Liver (tissue), 9 donors: ENCODE measurements around the gene NPY4R. TPM values are rescaled to one million over a fixed set of nuclear protein-coding genes. Genes with fewer than 3 reads are reported as not detected.
"Not testable (repeated sequence)": the region's sequence is repeated elsewhere in the genome, so short reads cannot be mapped to it uniquely, and the experiment has no call there.

ENCODE experiments used
- DNase-seq: peaks from one replicate; pipeline ENCODE4 v3.0.0-alpha.2; 2017; ENCODE audit warnings: low spot score
- H3K27ac ChIP-seq, 2 donors: one replicate each; pipeline ENCODE4 v1.7.0; 2013; ENCODE audit warnings: inconsistent platforms in 2 of 2, low read length in 2 of 2, control low read depth in 1 of 2, low read depth in 1 of 2, mild to moderate bottlenecking in 1 of 2
- H3K27me3 ChIP-seq, 4 donors: one replicate each; pipeline versions ENCODE4 v1.6.1 to v1.7.0; 2013; ENCODE audit warnings: low read length in 3 of 4, inconsistent platforms in 1 of 4, mild to moderate bottlenecking in 1 of 4, moderate library complexity in 1 of 4; ENCODE audit not compliant: control insufficient read depth in 4 of 4, insufficient read depth in 4 of 4
- H3K36me3 ChIP-seq, 4 donors: one replicate each; pipeline versions ENCODE4 v1.6.1 to v1.7.0; 2013; ENCODE audit warnings: low read length in 3 of 4, mild to moderate bottlenecking in 3 of 4, low read depth in 1 of 4, moderate library complexity in 1 of 4; ENCODE audit not compliant: control insufficient read depth in 4 of 4, insufficient read depth in 3 of 4
- H3K4me1 ChIP-seq, 4 donors: one replicate each; pipeline versions ENCODE4 v1.6.1 to v1.7.0; 2013; ENCODE audit warnings: low read length in 3 of 4, mild to moderate bottlenecking in 3 of 4, moderate library complexity in 1 of 4; ENCODE audit not compliant: control insufficient read depth in 4 of 4, insufficient read depth in 4 of 4
- H3K4me3 ChIP-seq, 3 donors: one replicate each; pipeline versions ENCODE4 v1.6.1 to v1.7.0; 2013; ENCODE audit warnings: low read length in 3 of 3, control low read depth in 1 of 3, low read depth in 1 of 3, mild to moderate bottlenecking in 1 of 3
- H3K9ac ChIP-seq, 2 donors: one replicate each; pipeline ENCODE4 v1.7.0; 2013; ENCODE audit warnings: low read length in 2 of 2, mild to moderate bottlenecking in 2 of 2, moderate library complexity in 2 of 2, control low read depth in 1 of 2, low read depth in 1 of 2
- H3K9me3 ChIP-seq, 4 donors: one replicate each; pipeline versions ENCODE4 v1.6.1 to v1.7.0; 2013; ENCODE audit warnings: low read length in 3 of 4; ENCODE audit not compliant: control insufficient read depth in 4 of 4
- RAD21 ChIP-seq, 2 donors: IDR thresholded peaks; 2 replicates each; pipeline ENCODE4 v1.6.1; 2016; ENCODE audit warnings: antibody characterized with exemption in 2 of 2, mild to moderate bottlenecking in 2 of 2
- WGBS: extraction: QIAGEN DNeasy Blood & Tissue Kit; methylation state at CpG from one replicate; pipeline ENCODE4 v1.1.7; 2013; 5-methylcytosine and 5-hydroxymethylcytosine counted together
- polyA plus RNA-seq, 2 donors: library from polyadenylated mRNA; stranded (reverse) in 1 of 2; unstranded in 1 of 2; fragments of 200-250 nt in 1 of 2; fragments of >200 nt in 1 of 2; fragmentation: Nextera tagmentation in 1 of 2; extraction: Ambion mirVana in 1 of 2; gene quantifications; one replicate each; pipeline versions ENCODE4 v1.2.1 to v1.2.3, GENCODE V29; 2013 to 2015
- total RNA-seq, 2 donors: library from RNA; depleted of rRNA; stranded (reverse); fragments of >200 nt; gene quantifications; one replicate each; pipeline ENCODE4 v1.2.3, GENCODE V29; 2014
- TF ChIP-seq, protein P1 (sequence below): fragments of 150-350 bp; IDR thresholded peaks from 2 replicates; pipeline ENCODE4 v1.5.1; 2017; ENCODE audit warnings: improper control_type of control experiment, low read depth, low read length; ENCODE audit not compliant: missing input control
- donor health status: healthy.
- donor health status: healthy.
- donor health status: healthy.
- donor health status: healthy.
- donor health status: healthy.

Gene NPY4R
- total and polyA plus RNA-seq, 4 donors: not detected

- H3K4me3 ChIP-seq, H3K27ac ChIP-seq, H3K9me3 ChIP-seq, H3K9ac ChIP-seq, DNase-seq, H3K4me1 ChIP-seq, H3K36me3 ChIP-seq, H3K27me3 ChIP-seq: not testable (repeated sequence)
- whole genome bisulfite sequencing: no CpG with 5 or more reads among the region's 1 CpG
Measured at GRCh38 chr10:46470134-46470533, 4.4 kb upstream of the NPY4R start.

GRCh38 chr10:46468119-46468809 lies 2.5 kb upstream of the NPY4R start:
- not testable (repeated sequence) for H3K27me3 ChIP-seq, H3K4me1 ChIP-seq, H3K36me3 ChIP-seq, H3K9me3 ChIP-seq, H3K27ac ChIP-seq, DNase-seq, H3K9ac ChIP-seq, H3K4me3 ChIP-seq
- WGBS: 57% methylated on average over 1 of the region's 4 CpGs
- TF ChIP-seq, protein P1, sequence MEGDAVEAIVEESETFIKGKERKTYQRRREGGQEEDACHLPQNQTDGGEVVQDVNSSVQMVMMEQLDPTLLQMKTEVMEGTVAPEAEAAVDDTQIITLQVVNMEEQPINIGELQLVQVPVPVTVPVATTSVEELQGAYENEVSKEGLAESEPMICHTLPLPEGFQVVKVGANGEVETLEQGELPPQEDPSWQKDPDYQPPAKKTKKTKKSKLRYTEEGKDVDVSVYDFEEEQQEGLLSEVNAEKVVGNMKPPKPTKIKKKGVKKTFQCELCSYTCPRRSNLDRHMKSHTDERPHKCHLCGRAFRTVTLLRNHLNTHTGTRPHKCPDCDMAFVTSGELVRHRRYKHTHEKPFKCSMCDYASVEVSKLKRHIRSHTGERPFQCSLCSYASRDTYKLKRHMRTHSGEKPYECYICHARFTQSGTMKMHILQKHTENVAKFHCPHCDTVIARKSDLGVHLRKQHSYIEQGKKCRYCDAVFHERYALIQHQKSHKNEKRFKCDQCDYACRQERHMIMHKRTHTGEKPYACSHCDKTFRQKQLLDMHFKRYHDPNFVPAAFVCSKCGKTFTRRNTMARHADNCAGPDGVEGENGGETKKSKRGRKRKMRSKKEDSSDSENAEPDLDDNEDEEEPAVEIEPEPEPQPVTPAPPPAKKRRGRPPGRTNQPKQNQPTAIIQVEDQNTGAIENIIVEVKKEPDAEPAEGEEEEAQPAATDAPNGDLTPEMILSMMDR: peak; percentile 7
- peak; percentile 10 to 45 for TF ChIP-seq RAD21 (IDR thresholded peaks at IDR 0.05)

- no CpG with 5 or more reads among the region's 2 CpGs for WGBS
Measured at GRCh38 chr10:46463608-46464007, 2.1 kb downstream of the NPY4R start.

DNA sequence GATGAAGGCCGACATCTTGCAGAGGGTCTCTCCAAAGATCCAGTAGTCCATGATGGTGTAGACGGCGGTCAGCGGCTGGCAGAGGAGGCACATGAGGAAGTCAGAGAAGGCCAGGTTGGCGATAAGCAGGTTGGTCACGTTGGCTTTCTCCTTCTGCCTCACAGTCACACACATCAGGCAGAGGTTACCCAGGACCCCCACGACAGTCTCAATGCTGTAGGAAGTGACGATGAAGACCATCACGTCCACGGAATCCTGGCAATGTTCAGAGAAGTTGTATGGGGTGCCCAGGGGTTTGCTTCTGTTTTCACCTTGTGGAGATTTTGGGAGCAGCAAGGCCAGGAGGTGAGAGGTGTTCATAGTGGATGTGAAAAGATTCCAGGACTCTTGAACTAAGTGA lies 3.5 kb downstream of the NPY4R start:
- not testable (repeated sequence) for H3K27me3 ChIP-seq, H3K9ac ChIP-seq, H3K4me3 ChIP-seq, H3K9me3 ChIP-seq, H3K36me3 ChIP-seq, H3K27ac ChIP-seq, H3K4me1 ChIP-seq
- peak; percentile 29 for DNase-seq
- 91% methylated on average over 6 of the region's 10 CpGs for WGBS

More at GRCh38 chr10:46463608-46464007, 2.1 kb downstream of the NPY4R start:
- H3K36me3 ChIP-seq, H3K27me3 ChIP-seq, H3K9ac ChIP-seq, H3K4me1 ChIP-seq, DNase-seq, H3K4me3 ChIP-seq, H3K27ac ChIP-seq, H3K9me3 ChIP-seq: not testable (repeated sequence)

DNA sequence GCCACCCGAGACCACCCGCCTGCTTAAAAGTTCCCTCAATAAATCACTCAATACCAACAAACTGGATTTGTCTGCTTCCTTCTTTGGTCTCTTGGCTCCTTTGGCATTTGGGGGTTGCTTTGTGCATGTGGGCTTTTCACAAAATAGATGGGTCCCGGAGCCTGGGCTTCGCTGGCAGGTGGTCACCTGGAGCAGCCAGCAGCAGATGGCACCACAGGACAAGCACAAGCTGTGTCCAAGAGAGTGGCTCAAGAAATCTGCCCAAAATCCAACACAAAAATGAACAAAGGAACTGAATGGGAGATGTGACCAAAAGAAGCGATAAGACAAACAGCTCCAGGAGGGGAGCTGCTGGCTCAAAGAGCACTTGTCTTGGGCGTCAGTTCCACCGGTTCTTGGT lies 6.2 kb downstream of the NPY4R start:
- H3K27ac ChIP-seq: not testable (repeated sequence)

DNA sequence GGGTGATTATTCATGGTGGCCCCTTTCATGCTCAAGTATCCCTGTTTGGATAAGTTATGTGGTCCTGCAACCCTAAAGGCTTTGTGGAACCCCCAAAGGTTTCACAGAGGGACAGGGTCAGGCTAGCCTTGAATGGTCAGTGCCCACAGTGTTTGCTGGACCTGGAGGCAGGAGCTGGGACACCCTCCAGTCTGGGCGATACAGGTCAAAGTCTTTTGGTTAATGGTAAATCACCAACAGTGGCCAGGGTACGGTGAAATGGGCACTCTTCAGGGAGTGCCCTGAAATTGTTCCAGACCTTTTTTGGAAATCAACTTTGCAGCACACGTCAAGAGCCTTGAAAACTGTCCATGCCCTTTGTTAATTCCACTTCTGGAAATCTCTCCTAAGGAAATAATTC lies 8.7 kb downstream of the NPY4R start:
- H3K36me3 ChIP-seq, H3K4me3 ChIP-seq, H3K27ac ChIP-seq, H3K9ac ChIP-seq, H3K27me3 ChIP-seq, DNase-seq, H3K9me3 ChIP-seq, H3K4me1 ChIP-seq: not testable (repeated sequence)
- WGBS: no CpG with 5 or more reads among the region's 3 CpGs

More for the DNA sequence above, 6.2 kb downstream of the NPY4R start:
- not testable (repeated sequence) for DNase-seq, H3K36me3 ChIP-seq, H3K4me1 ChIP-seq, H3K4me3 ChIP-seq, H3K9me3 ChIP-seq, H3K9ac ChIP-seq, H3K27me3 ChIP-seq
- WGBS: 95% methylated on average over 3 of the region's 7 CpGs

DNA sequence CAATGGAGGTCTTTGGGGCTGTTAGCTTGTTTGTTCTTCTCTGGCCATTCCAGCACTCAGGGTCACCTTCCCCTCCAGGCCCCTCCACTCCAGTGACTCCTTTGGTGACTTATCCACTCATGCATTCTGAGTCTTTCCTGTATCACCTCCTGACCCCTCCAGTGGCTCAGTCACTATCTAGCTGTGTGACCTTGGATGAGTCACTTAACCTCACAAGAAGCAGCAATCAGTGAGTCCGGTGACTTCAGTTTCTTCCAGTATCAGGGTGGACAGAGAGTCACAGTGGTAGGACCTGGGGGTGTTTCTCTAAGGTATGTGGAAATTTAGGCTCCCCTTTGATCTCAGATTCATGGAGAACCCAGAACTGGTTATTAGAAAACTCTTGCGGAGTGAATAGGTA lies 9.8 kb downstream of the NPY4R start:
- not testable (repeated sequence) for H3K9ac ChIP-seq, H3K36me3 ChIP-seq, H3K27me3 ChIP-seq, H3K27ac ChIP-seq, H3K4me1 ChIP-seq, H3K4me3 ChIP-seq, DNase-seq, H3K9me3 ChIP-seq
- WGBS: no CpG with 5 or more reads among the region's 2 CpGs

- H3K9me3 ChIP-seq, DNase-seq, H3K27ac ChIP-seq, H3K27me3 ChIP-seq, H3K4me1 ChIP-seq, H3K9ac ChIP-seq, H3K36me3 ChIP-seq, H3K4me3 ChIP-seq: not testable (repeated sequence)
- 73% methylated on average over 1 of the region's 1 CpG for WGBS
Measured at GRCh38 chr10:46451365-46451764, 14.4 kb downstream of the NPY4R start.
